CD14-positive monocyte (primary cell): ENCODE measurements around the gene GABBR2. TPM values are rescaled to one million over a fixed set of nuclear protein-coding genes. Genes with fewer than 3 reads are reported as not detected.

Source experiments
- DNase-seq, 3 donors: peaks; one replicate each; pipeline ENCODE4 v3.0.0-alpha.2; 2011 to 2022
- H2AFZ ChIP-seq: 2 replicates; pipeline ENCODE4 v1.6.0; 2012; ENCODE audit warnings: mild to moderate bottlenecking, low read depth, low read length, inconsistent platforms; ENCODE audit not compliant: insufficient read depth, poor library complexity, severe bottlenecking
- H3K27ac ChIP-seq, 2 donors: 1 replicate in 1 of 2; 2 replicates in 1 of 2; pipeline ENCODE4 v1.5.1; 2012 to 2013; ENCODE audit warnings: low read length in 2 of 2, control low read depth in 1 of 2, inconsistent platforms in 1 of 2, low read depth in 1 of 2, mild to moderate bottlenecking in 1 of 2
- H3K27me3 ChIP-seq, 2 donors: one replicate each; pipeline versions ENCODE4 v1.6.0 to v1.6.1; 2011 to 2013; ENCODE audit warnings: low read length in 2 of 2; ENCODE audit not compliant: control insufficient read depth in 2 of 2, insufficient read depth in 2 of 2
- H3K36me3 ChIP-seq, 2 donors: replicated peaks in 1 of 2; 1 replicate in 1 of 2; 2 replicates in 1 of 2; pipeline versions ENCODE4 v1.5.1 to v1.6.1; 2012 to 2013; ENCODE audit warnings: low read length in 2 of 2, control low read depth in 1 of 2, inconsistent platforms in 1 of 2, mild to moderate bottlenecking in 1 of 2; ENCODE audit not compliant: insufficient read depth in 2 of 2, control insufficient read depth in 1 of 2
- H3K4me1 ChIP-seq, 2 donors: 1 replicate in 1 of 2; 2 replicates in 1 of 2; pipeline versions ENCODE4 v1.5.1 to v1.6.1; 2012 to 2013; ENCODE audit warnings: low read length in 2 of 2, control low read depth in 1 of 2, inconsistent platforms in 1 of 2, mild to moderate bottlenecking in 1 of 2, moderate library complexity in 1 of 2; ENCODE audit not compliant: insufficient read depth in 2 of 2, control insufficient read depth in 1 of 2
- H3K4me2 ChIP-seq: replicated peaks from 2 replicates; pipeline ENCODE3; 2012; ENCODE audit warnings: low read length, moderate library complexity, mild to moderate bottlenecking; ENCODE audit not compliant: poor library complexity, severe bottlenecking; ENCODE audit errors: extremely low read depth
- H3K4me3 ChIP-seq, 3 experiments: fragments of 200-600 bp in 1 of 3; sonication (generic) in 1 of 3; replicated peaks in 1 of 3; 1 replicate in 2 of 3; 2 replicates in 1 of 3; pipeline ENCODE4 v1.5.1; 2011 to 2013; ENCODE audit warnings: low read length in 3 of 3, mild to moderate bottlenecking in 3 of 3, control low read depth in 2 of 3, low read depth in 2 of 3, inconsistent platforms in 1 of 3, moderate library complexity in 1 of 3
- H3K79me2 ChIP-seq: 2 replicates; pipeline ENCODE4 v1.6.0; 2012; ENCODE audit warnings: mild to moderate bottlenecking, control low read depth, inconsistent platforms, low read length, moderate library complexity; ENCODE audit not compliant: insufficient read depth
- H3K9ac ChIP-seq: 2 replicates; pipeline ENCODE4 v1.6.0; 2017; ENCODE audit warnings: low read length, mild to moderate bottlenecking; ENCODE audit not compliant: insufficient read depth, poor library complexity, severe bottlenecking
- H3K9me3 ChIP-seq, 2 donors: replicated peaks in 1 of 2; 1 replicate in 1 of 2; 2 replicates in 1 of 2; pipeline versions ENCODE4 v1.5.1 to v1.6.1; 2012 to 2013; ENCODE audit warnings: low read length in 2 of 2, control low read depth in 1 of 2; ENCODE audit not compliant: control insufficient read depth in 1 of 2, insufficient read depth in 1 of 2
- H4K20me1 ChIP-seq: 2 replicates; pipeline ENCODE4 v1.6.0; 2012; ENCODE audit warnings: mild to moderate bottlenecking, low read length, control low read depth, moderate library complexity; ENCODE audit not compliant: insufficient read depth
- H3K27ac Mint-ChIP-seq, 7 donors: one replicate each; pipeline ENCODE4 v1.8.0; 2020; ENCODE audit warnings: mild to moderate bottlenecking in 7 of 7, mixed read lengths in 7 of 7, moderate library complexity in 6 of 7, inconsistent platforms in 2 of 7
- H3K27me3 Mint-ChIP-seq, 3 donors: one replicate each; pipeline ENCODE4 v1.8.0; 2021 to 2022; ENCODE audit warnings: low read depth in 3 of 3, mild to moderate bottlenecking in 3 of 3, mixed read lengths in 3 of 3, moderate library complexity in 3 of 3, inconsistent platforms in 1 of 3
- H3K36me3 Mint-ChIP-seq, 2 donors: one replicate each; pipeline ENCODE4 v1.8.0; 2020; ENCODE audit warnings: mixed read lengths in 2 of 2, inconsistent platforms in 1 of 2, mild to moderate bottlenecking in 1 of 2
- H3K4me1 Mint-ChIP-seq: one replicate; pipeline ENCODE4 v1.8.0; 2020; ENCODE audit warnings: mild to moderate bottlenecking, mixed read lengths
- H3K4me3 Mint-ChIP-seq, 2 donors: one replicate each; pipeline ENCODE4 v1.8.0; 2020; ENCODE audit warnings: mild to moderate bottlenecking in 2 of 2, mixed read lengths in 2 of 2, moderate library complexity in 1 of 2
- H3K9me3 Mint-ChIP-seq, 7 donors: one replicate each; pipeline ENCODE4 v1.8.0; 2020 to 2022; ENCODE audit warnings: mixed read lengths in 7 of 7, mild to moderate bottlenecking in 6 of 7, moderate library complexity in 6 of 7, inconsistent platforms in 2 of 7
- CTCF ChIP-seq: fragments of 200-600 bp; IDR thresholded peaks from one replicate; pipeline ENCODE4 v1.8.0; 2022; ENCODE audit warnings: antibody characterized with exemption, mild to moderate bottlenecking
- WGBS: methylation state at CpG from one replicate; pipeline ENCODE4 v1.1.5; 2013; ENCODE audit warnings: missing lambda C conversion rate; ENCODE audit not compliant: insufficient coverage; 5-methylcytosine and 5-hydroxymethylcytosine counted together
- intact Hi-C, 2 donors: fragments of 100-400 bp; cut with micrococcal nuclease; formaldehyde crosslinking; loops; one replicate each; pipeline versions ENCODE4 v1.15.0 to v1.15.1; 2023
- polyA plus RNA-seq, 3 donors: library from polyadenylated mRNA; depleted of rRNA in 1 of 3; unstranded in 2 of 3; stranded (reverse) in 1 of 3; fragments of 300-500 nt in 2 of 3; fragments of >200 nt in 1 of 3; fragmentation: Illumina TruSeq in 2 of 3; gene quantifications; 1 replicate in 2 of 3; 2 replicates in 1 of 3; pipeline ENCODE4 v1.2.3, GENCODE V29; 2012 to 2021

The GABBR2 gene
- polyA plus RNA-seq, 3 donors = not detected

- no peak overlapping the region for H2AFZ ChIP-seq
- Mint-ChIP-seq H3K4me3 (no peak overlapping the region), H3K9me3 (peaks cover 0 to 5% (median 0%) of the 10 kb centered on the region in 7 donors), H3K36me3 (no peaks in the 10 kb centered on the region), H3K4me1 (peaks cover 7% of the 10 kb centered on the region), H3K27me3 (peaks cover 0 to 2% (median 1%) of the 10 kb centered on the region in 3 donors), H3K27ac (no peak overlapping the region)
- H3K27me3 ChIP-seq = no peaks in the 10 kb centered on the region
- no peaks in the 10 kb centered on the region for H3K4me1 ChIP-seq
- H4K20me1 ChIP-seq = no peaks in the 10 kb centered on the region
- 100% methylated on average over 2 of the region's 4 CpGs for WGBS
- H3K36me3 ChIP-seq = no peaks in the 10 kb centered on the region
- no peak for DNase-seq
- no peak for TF ChIP-seq CTCF
- no peak overlapping the region for H3K27ac ChIP-seq
- no peak overlapping the region for H3K9ac ChIP-seq
- intact Hi-C loops = no loop called here
- no peaks in the 10 kb centered on the region for H3K79me2 ChIP-seq
- no peak overlapping the region for H3K4me2 ChIP-seq
- H3K4me3 ChIP-seq = no peak overlapping the region
- no peaks in the 10 kb centered on the region for H3K9me3 ChIP-seq
These were observed 41.6 kb downstream of the GABBR2 start for GRCh38 chr9:98667005-98667640.

DNA sequence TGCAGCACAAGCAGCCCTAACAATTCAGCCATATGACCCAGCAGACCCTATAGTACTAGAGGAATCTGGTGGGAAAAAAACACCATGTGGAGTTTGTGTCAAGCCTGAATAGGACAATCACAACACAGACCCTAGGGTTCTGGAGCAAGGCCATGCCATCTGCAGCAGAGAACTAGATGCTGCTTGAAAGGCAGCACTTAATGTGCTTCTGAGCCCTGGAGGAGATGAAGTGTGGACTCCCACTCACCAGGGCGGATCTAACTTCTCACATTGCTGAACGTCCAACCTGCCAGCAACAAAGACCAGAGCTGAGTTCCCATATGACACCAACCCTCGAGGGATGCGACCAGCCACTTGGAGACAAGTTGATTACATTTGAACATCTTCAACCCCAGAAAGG lies 43.2 kb downstream of the GABBR2 start:
- no peaks in the 10 kb centered on the region for H3K36me3 Mint-ChIP-seq

More for the DNA sequence above, 43.2 kb downstream of the GABBR2 start:
- Histone ChIP-seq H3K79me2 (no peaks in the 10 kb centered on the region), H3K4me3 (no peak overlapping the region), H2AFZ (no peak overlapping the region), H3K36me3 (no peaks in the 10 kb centered on the region), H3K9ac (no peak overlapping the region), H3K9me3 (no peaks in the 10 kb centered on the region), H4K20me1 (no peaks in the 10 kb centered on the region), H3K4me1 (no peaks in the 10 kb centered on the region), H3K4me2 (no peak overlapping the region), H3K27ac (no peak overlapping the region), H3K27me3 (no peaks in the 10 kb centered on the region)
- 94% methylated on average over 2 of the region's 4 CpGs for WGBS
- Mint-ChIP-seq H3K9me3 (peaks cover 0 to 5% (median 0%) of the 10 kb centered on the region in 7 donors), H3K27me3 (peaks cover 0 to 3% (median 3%) of the 10 kb centered on the region in 3 donors), H3K4me3 (no peak overlapping the region), H3K27ac (no peak overlapping the region), H3K4me1 (peaks cover 6% of the 10 kb centered on the region)
- no peak for TF ChIP-seq CTCF
- DNase-seq = no peak
- intact Hi-C loops = no loop called here
